HCT116 (cell line): ENCODE data around the gene HIRA. TPM values are rescaled to one million over a fixed set of nuclear protein-coding genes. Genes with fewer than 3 reads are reported as not detected.

ENCODE experiments used
- ATAC-seq: fragments of 200-7000 bp; cut with Tn5 transposase; 2 replicates; pipeline ENCODE4 v1.9.1; 2020; ENCODE audit warnings: mild to moderate bottlenecking, moderate library complexity
- BruUV-seq: library from RNA; stranded (reverse); fragments of 400-500 nt; replicated peaks from 2 replicates; lab custom pipeline; 2021; lab: Mats Ljungman, UMichigan
- CTCF ChIA-PET: fragments of 300-600 bp; sonication (Branson Sonifier 250); formaldehyde crosslinking; loops from one replicate; lab custom pipeline; 2021; ENCODE audit warnings: antibody characterized with exemption; lab: Charles Lee
- POLR2A ChIA-PET: fragments of 300-600, 350-600 bp; sonication (Branson Sonifier 250); formaldehyde crosslinking; loops from one replicate; lab custom pipeline; 2021; ENCODE audit warnings: antibody characterized with exemption; lab: Charles Lee
- RAD21 ChIA-PET, 2 experiments: fragments of 300-600 bp; sonication (Branson Sonifier 250); formaldehyde crosslinking; loops; one replicate each; lab custom pipeline; 2023; ENCODE audit warnings: low total read pairs in 2 of 2; ENCODE audit not compliant: uncharacterized antibody in 2 of 2, unreplicated experiment in 2 of 2, low non-redundant PET in 1 of 2; lab: Charles Lee
- DNase-seq: peaks from one replicate; pipeline ENCODE4 v3.0.0-alpha.2; 2010; ENCODE audit warnings: low read depth, low spot score
- H2AFZ ChIP-seq: fragments of 200-600 bp; shearing (Covaris generic), sonication (generic); 2 replicates; pipeline ENCODE4 v1.6.1; 2017; ENCODE audit warnings: low read depth, mixed run types, mixed read lengths, antibody characterized with exemption, low read length; ENCODE audit not compliant: poor library complexity, severe bottlenecking
- H3K27ac ChIP-seq: 2 replicates; pipeline ENCODE4 v1.5.1; 2012; ENCODE audit warnings: low read depth, low read length
- H3K27me3 ChIP-seq: fragments of 200-600 bp; sonication (generic); 2 replicates; pipeline ENCODE4 v1.6.1; 2016; ENCODE audit warnings: mixed run types, low read length, mixed read lengths; ENCODE audit not compliant: insufficient read depth
- H3K36me3 ChIP-seq, 2 experiments: fragments of 200-500 bp in 1 of 2; fragments of 200-600 bp in 1 of 2; sonication (Bioruptor generic) in 1 of 2; sonication (generic) in 1 of 2; 2 replicates each; pipeline versions ENCODE4 v1.5.1 to v1.6.1; 2014 to 2016; ENCODE audit warnings: low read length in 2 of 2, inconsistent platforms in 1 of 2, mixed read lengths in 1 of 2, mixed run types in 1 of 2; ENCODE audit not compliant: insufficient read depth in 2 of 2, control insufficient read depth in 1 of 2
- H3K4me1 ChIP-seq, 2 experiments: fragments of 200-600 bp in 1 of 2; sonication (generic) in 1 of 2; 2 replicates each; pipeline versions ENCODE4 v1.5.1 to v1.6.1; 2012 to 2017; ENCODE audit warnings: low read length in 2 of 2, inconsistent platforms in 1 of 2, mild to moderate bottlenecking in 1 of 2, mixed read lengths in 1 of 2, mixed run types in 1 of 2, moderate library complexity in 1 of 2; ENCODE audit not compliant: insufficient read depth in 2 of 2, control insufficient read depth in 1 of 2
- H3K4me2 ChIP-seq: fragments of 200-600 bp; sonication (generic); 2 replicates; pipeline ENCODE4 v1.6.1; 2017; ENCODE audit warnings: mixed run types, low read length, mixed read lengths
- H3K4me3 ChIP-seq, 2 experiments: fragments of 200-600 bp in 1 of 2; sonication (generic) in 1 of 2; replicated peaks in 1 of 2; 2 replicates each; pipeline ENCODE4 v1.5.1; 2011 to 2016; ENCODE audit warnings: low read length in 2 of 2, control low read depth in 1 of 2, low read depth in 1 of 2, mild to moderate bottlenecking in 1 of 2, mixed read lengths in 1 of 2, mixed run types in 1 of 2
- H3K79me2 ChIP-seq: fragments of 200-600 bp; sonication (generic); 2 replicates; pipeline ENCODE4 v1.6.1; 2017; ENCODE audit warnings: mild to moderate bottlenecking, mixed run types, low read length, moderate library complexity, mixed read lengths; ENCODE audit not compliant: insufficient read depth
- H3K9ac ChIP-seq: fragments of 200-600 bp; sonication (generic); 2 replicates; pipeline ENCODE4 v1.6.1; 2016; ENCODE audit warnings: low read length, mixed read lengths
- H3K9me2 ChIP-seq: fragments of 200-600 bp; sonication (generic), shearing (Covaris generic); 2 replicates; pipeline ENCODE4 v1.6.1; 2017; ENCODE audit warnings: mixed run types, mild to moderate bottlenecking, moderate library complexity; ENCODE audit not compliant: insufficient read depth
- H3K9me3 ChIP-seq, 2 experiments: fragments of 200-500 bp in 1 of 2; fragments of 200-600 bp in 1 of 2; sonication (Bioruptor generic) in 1 of 2; sonication (generic) in 1 of 2; 2 replicates each; pipeline ENCODE4 v1.6.1; 2014 to 2017; ENCODE audit warnings: low read length in 2 of 2, mixed read lengths in 2 of 2, inconsistent platforms in 1 of 2, low read depth in 1 of 2, mild to moderate bottlenecking in 1 of 2, mixed run types in 1 of 2, moderate library complexity in 1 of 2; ENCODE audit not compliant: control insufficient read depth in 1 of 2, insufficient read depth in 1 of 2
- H4K20me1 ChIP-seq: fragments of 200-600 bp; sonication (generic), shearing (Covaris generic); 2 replicates; pipeline ENCODE4 v1.6.1; 2017; ENCODE audit warnings: mixed run types, mild to moderate bottlenecking, moderate library complexity; ENCODE audit not compliant: insufficient read depth
- EGR1 ChIP-seq: IDR thresholded peaks from 2 replicates; pipeline ENCODE4 v1.6.1; 2012; ENCODE audit warnings: low read depth
- ELF1 ChIP-seq: IDR thresholded peaks from 2 replicates; pipeline ENCODE4 v1.6.1; 2012; ENCODE audit warnings: low read depth, borderline replicate concordance
- SP1 ChIP-seq: IDR thresholded peaks from 2 replicates; pipeline ENCODE4 v1.6.1; 2012; ENCODE audit warnings: low read depth
- SRF ChIP-seq: IDR thresholded peaks from 2 replicates; pipeline ENCODE4 v1.6.1; 2012; ENCODE audit warnings: low read depth
- ZNF274 ChIP-seq: fragments of 200-500 bp; sonication (Bioruptor generic); IDR thresholded peaks from 2 replicates; pipeline ENCODE4 v1.6.1; 2014; ENCODE audit warnings: mild to moderate bottlenecking, low read depth, low read length, inconsistent platforms
- intact Hi-C: fragments of 100-400 bp; cut with micrococcal nuclease; formaldehyde crosslinking; loops from 2 replicates; pipeline ENCODE4 v1.10.0; 2022
- total RNA-seq: library from RNA; stranded (reverse); gene quantifications from one replicate; pipeline ENCODE4 v1.2.1, GENCODE V29; 2021; ENCODE audit not compliant: unreplicated experiment
- TF ChIP-seq, protein P1 (sequence below): IDR thresholded peaks from 2 replicates; pipeline ENCODE4 v1.6.1; 2011; ENCODE audit warnings: mild to moderate bottlenecking, low read length, moderate library complexity; ENCODE audit not compliant: insufficient replicate concordance; ENCODE audit errors: extremely low read depth

Gene HIRA
- total RNA-seq, 1 experiment from 2014 or later: 30.6 TPM

DNA sequence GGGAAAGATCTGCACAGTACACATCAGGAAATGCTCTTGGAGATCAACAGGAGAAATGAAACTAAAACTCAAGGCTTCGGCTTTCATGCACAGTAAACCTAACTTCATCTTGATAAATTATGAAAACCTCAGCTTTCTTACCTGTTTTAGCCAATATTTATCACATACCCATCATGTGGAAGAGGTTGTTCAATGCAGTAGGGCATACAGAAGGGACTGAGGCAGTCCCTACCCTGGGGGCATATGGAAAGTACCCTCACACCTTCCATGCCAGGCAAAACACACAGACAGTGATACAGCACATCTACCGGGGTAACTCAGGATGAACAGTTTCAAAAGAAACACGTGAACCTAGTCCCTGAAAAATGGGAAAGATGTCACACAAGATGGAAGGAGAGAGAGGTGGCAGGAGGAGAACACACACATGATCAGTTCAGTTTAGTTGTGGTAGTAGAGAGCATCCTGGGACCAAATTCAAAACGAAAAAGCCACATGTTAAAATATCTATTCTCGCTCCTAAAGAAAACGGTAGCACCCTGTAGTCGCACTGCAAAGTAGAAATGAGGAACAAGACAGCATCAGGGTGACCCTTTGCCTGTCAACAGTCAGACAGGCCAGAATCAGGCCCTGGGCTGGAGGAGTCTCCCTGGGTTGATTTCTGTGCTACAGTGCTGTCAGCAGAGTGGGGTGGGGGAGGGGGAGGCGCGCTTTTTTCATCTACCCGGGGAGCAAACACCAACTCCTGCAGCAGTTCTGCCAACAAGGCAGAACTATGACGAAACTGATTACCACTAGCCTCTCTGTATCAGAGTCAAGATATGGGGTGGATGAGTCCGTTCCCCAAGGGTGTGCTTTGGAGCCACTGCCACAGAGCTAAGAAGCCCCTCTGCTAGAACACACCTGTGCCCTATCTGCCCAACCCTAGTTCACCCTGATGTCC is 1.3 kb downstream of the HIRA start:
- H3K9me2 ChIP-seq: no peaks in the 10 kb centered on the region
- ChIA-PET POLR2A (no interaction called here), RAD21 (no interaction called here), CTCF (no interaction called here)
- intact Hi-C loops: loop anchor here (2.0 kb wide), 1 partner anchor 251 kb away; the partner anchor contains the start of gene SLC25A1
- H3K4me2 ChIP-seq: peak overlapping the region; percentile 88
- H3K36me3 ChIP-seq: peaks cover 6 to 7% of the 10 kb centered on the region in 2 experiments; a peak in 3 of 4 replicates
- H3K4me1 ChIP-seq: peaks cover 16 to 17% of the 10 kb centered on the region in 2 experiments
- DNase-seq (no peak), ATAC-seq (no peak)
- H3K27ac ChIP-seq: peak overlapping the region; percentile 98
- no peak overlapping the region for H2AFZ ChIP-seq
- peak overlapping the region; percentile 92 to 94 for H3K4me3 ChIP-seq
- peaks cover 83% of the 10 kb centered on the region for H3K79me2 ChIP-seq
- H3K27me3 ChIP-seq: no peaks in the 10 kb centered on the region
- TF ChIP-seq SP1: no peak
- H3K9me3 ChIP-seq: no peaks in the 10 kb centered on the region
- no TSS peak for BruUV-seq
- H4K20me1 ChIP-seq: no peaks in the 10 kb centered on the region
- peak overlapping the region; percentile 89 for H3K9ac ChIP-seq

GRCh38 chr22:19424186-19424500 is 7.4 kb downstream of the HIRA start:
- Histone ChIP-seq H3K9me3 (no peaks in the 10 kb centered on the region), H2AFZ (no peak overlapping the region), H3K4me1 (no peaks in the 10 kb centered on the region), H3K27me3 (no peaks in the 10 kb centered on the region), H3K9me2 (no peaks in the 10 kb centered on the region), H3K27ac (no peak overlapping the region), H3K9ac (no peak overlapping the region), H4K20me1 (no peaks in the 10 kb centered on the region), H3K79me2 (peaks cover 98% of the 10 kb centered on the region), H3K36me3 (peaks cover 0 to 7% of the 10 kb centered on the region in 2 experiments; a peak in 2 of 4 replicates), H3K4me2 (no peak overlapping the region), H3K4me3 (no peak overlapping the region)
- intact Hi-C loops: no loop called here
- no TSS peak for BruUV-seq
- RAD21 ChIA-PET: no interaction called here
- ATAC-seq: no peak
- CTCF ChIA-PET: no interaction called here
- POLR2A ChIA-PET: no interaction called here
- TF ChIP-seq, protein P1, sequence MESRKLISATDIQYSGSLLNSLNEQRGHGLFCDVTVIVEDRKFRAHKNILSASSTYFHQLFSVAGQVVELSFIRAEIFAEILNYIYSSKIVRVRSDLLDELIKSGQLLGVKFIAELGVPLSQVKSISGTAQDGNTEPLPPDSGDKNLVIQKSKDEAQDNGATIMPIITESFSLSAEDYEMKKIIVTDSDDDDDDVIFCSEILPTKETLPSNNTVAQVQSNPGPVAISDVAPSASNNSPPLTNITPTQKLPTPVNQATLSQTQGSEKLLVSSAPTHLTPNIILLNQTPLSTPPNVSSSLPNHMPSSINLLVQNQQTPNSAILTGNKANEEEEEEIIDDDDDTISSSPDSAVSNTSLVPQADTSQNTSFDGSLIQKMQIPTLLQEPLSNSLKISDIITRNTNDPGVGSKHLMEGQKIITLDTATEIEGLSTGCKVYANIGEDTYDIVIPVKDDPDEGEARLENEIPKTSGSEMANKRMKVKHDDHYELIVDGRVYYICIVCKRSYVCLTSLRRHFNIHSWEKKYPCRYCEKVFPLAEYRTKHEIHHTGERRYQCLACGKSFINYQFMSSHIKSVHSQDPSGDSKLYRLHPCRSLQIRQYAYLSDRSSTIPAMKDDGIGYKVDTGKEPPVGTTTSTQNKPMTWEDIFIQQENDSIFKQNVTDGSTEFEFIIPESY: no peak
- TF ChIP-seq SRF: no peak
- no peak for TF ChIP-seq ZNF274
- TF ChIP-seq ELF1: no peak
- no peak for TF ChIP-seq EGR1
- DNase-seq: no peak
